ENCODE measurements around the gene MRPL17. TPM values are rescaled to one million over a fixed set of nuclear protein-coding genes. Genes with fewer than 3 reads are reported as not detected.

The MRPL17 gene
- total RNA-seq, 1 experiment from 2014 or later: 75.0 TPM

- Histone ChIP-seq H3K27ac (ENCODE audit: low read depth, low read length) (no peak overlapping the region), H3K4me3 (replicated peaks in 1 of 2; ENCODE audit: low read depth in 1 of 2, low read length in 2 of 2) (no peak overlapping the region), H3K9ac (ENCODE audit: low read length) (no peak overlapping the region), H2AFZ (ENCODE audit: low read depth, low read length, poor library complexity, severe bottlenecking) (no peak overlapping the region), H3K27me3 (ENCODE audit: insufficient read depth, low read length) (no peaks in the 10 kb centered on the region), H3K36me3 (ENCODE audit: control insufficient read depth in 1 of 2, insufficient read depth in 2 of 2, low read length in 2 of 2) (no peaks in the 10 kb centered on the region), H3K9me2 (ENCODE audit: insufficient read depth) (no peaks in the 10 kb centered on the region), H3K4me2 (ENCODE audit: low read length) (no peak overlapping the region), H3K9me3 (ENCODE audit: control insufficient read depth in 1 of 2, insufficient read depth in 1 of 2, low read depth in 1 of 2, low read length in 2 of 2) (no peaks in the 10 kb centered on the region), H3K79me2 (ENCODE audit: insufficient read depth, low read length) (no peaks in the 10 kb centered on the region), H3K4me1 (ENCODE audit: control insufficient read depth in 1 of 2, insufficient read depth in 2 of 2, low read length in 2 of 2) (peaks cover 6 to 14% of the 10 kb centered on the region in 2 experiments; a peak in 3 of 4 replicates), H4K20me1 (ENCODE audit: insufficient read depth) (no peaks in the 10 kb centered on the region)
- TF ChIP-seq FOSL1 (IDR thresholded peaks at IDR 0.05; ENCODE audit: low read depth) (no peak), RAD21 (IDR thresholded peaks at IDR 0.05; ENCODE audit: low read depth) (no peak), EGR1 (IDR thresholded peaks at IDR 0.05; ENCODE audit: low read depth) (no peak), CBX3 (IDR thresholded peaks at IDR 0.05; ENCODE audit: low read depth) (no peak), REST (IDR thresholded peaks at IDR 0.05; ENCODE audit: low read depth) (no peak), SP1 (IDR thresholded peaks at IDR 0.05; ENCODE audit: low read depth) (no peak), POLR2A (IDR thresholded peaks at IDR 0.05; ENCODE audit: borderline replicate concordance, extremely low read depth, insufficient read depth, insufficient read length) (no peak), TCF7L2 (IDR thresholded peaks at IDR 0.05; ENCODE audit: borderline replicate concordance, extremely low read depth, insufficient read depth, insufficient read length) (no peak), CEBPB (IDR thresholded peaks at IDR 0.05; ENCODE audit: low read depth) (no peak)
- ChIA-PET CTCF (no interaction called here), RAD21 (ENCODE audit: low non-redundant PET in 1 of 2, low total read pairs in 2 of 2, uncharacterized antibody in 2 of 2, unreplicated experiment in 2 of 2) (no interaction called here), POLR2A (no interaction called here)
- DNase-seq (ENCODE audit: low read depth, low spot score) (no peak), ATAC-seq (no peak)
- intact Hi-C loops (cut with micrococcal nuclease): no loop called here
- BruUV-seq (replicated peaks): no TSS peak
Observed at GRCh38 chr11:6634534-6634933, 48.6 kb downstream of the MRPL17 start.
